Activated CD4-positive, alpha-beta T cell treated with anti-CD3 and anti-CD28 coated beads for 4 hours (primary cell): Measurements from ENCODE around the gene CDCP1.
A peak's percentile ranks its signal among the peaks of the same experiment; 100 is the strongest.
"Not testable (repeated sequence)": the region's sequence is repeated elsewhere in the genome, so short reads cannot be mapped to it uniquely, and the experiment has no call there.

Experiments
- DNase-seq, 2 donors: peaks; one replicate each; pipeline ENCODE4 v3.0.0-alpha.2; 2020

The CDCP1 gene

DNA sequence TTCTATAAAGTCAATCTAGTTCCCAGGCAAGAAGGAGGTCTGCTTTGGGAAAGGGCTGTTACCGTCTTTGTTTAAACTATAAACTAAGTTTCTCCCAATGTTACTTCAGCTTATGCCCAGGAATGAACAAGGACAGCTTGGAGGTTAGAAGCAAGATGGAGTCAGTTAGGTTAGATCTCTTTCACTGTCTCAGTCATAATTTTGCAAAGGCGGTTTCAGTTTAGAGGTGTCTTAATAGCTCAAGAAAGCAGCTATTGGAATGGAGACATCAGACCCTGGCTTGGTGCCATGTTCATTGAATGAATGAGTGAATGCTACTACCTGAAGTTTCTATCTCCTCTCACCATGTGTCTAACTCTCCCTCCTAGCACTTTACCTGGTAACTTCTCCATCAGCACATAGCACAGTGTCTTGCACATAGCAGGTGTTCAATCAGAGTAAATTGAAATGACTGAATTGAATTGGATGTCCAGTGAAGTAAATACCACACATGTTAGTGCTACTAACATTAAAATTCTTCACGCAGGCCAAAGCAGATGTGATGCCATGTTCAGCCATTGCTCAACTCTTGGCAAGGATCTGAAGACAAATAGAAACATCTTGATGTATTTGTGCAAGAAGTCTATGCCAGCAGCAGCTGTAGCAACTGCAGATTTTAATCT lies 91.9 kb downstream of the CDCP1 start:
- DNase-seq = no peak

GRCh38 chr3:45053805-45054195 lies 92.4 kb downstream of the CDCP1 start:
- DNase-seq = not testable (repeated sequence)

DNA sequence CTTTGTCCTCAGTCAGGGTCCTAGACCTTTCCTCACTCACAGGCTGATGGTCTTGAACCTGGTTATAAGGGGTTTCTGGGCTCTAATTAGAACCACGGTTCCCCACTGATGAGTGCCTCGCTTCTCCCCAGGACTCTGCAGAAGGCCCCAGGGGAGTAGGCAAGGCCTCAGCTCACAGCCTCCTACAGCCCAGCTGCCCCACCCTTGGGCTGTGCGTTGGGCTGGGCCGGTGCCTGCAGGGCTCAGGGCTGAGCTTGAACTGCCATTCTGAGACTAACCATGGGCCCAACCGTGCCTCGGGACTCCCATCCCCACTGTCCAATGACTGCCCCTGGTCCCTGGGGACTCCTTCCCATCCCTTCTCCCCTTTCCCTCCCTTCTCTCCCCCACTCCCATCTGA lies 94.5 kb downstream of the CDCP1 start:
- no peak for DNase-seq

DNA sequence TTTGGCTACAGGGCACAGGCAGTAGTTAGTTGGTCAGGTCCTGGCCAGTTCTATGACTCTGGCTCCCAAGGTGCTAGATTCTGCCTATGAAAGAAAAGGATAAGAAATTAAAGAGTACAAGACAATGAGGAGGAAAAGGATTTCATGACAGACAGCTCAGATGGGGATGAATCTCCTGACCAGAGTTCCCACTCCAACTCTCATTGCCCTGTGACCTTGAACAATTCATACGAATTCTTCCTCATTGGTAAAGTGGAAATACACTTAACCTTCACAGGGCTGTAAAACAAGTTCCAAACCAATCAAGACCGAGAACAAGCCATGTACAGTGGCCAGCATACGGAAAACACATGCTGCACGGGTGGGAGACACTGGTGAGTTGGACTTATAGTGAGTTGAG lies 96.4 kb downstream of the CDCP1 start:
- DNase-seq = no peak

- no peak for DNase-seq
Measured at GRCh38 chr3:45048244-45048643, 97.9 kb downstream of the CDCP1 start.

- no peak for DNase-seq
Measured at GRCh38 chr3:45043728-45044299, 102.4 kb downstream of the CDCP1 start.

GRCh38 chr3:45042162-45042561 lies 104.0 kb downstream of the CDCP1 start:
- DNase-seq = no peak

GRCh38 chr3:45041666-45042065 lies 104.5 kb downstream of the CDCP1 start:
- no peak for DNase-seq

- DNase-seq = peak; percentile 88 to 94
Measured at GRCh38 chr3:45037720-45038455, 108.3 kb downstream of the CDCP1 start.

GRCh38 chr3:45035441-45036301 lies 110.5 kb downstream of the CDCP1 start:
- DNase-seq = peak; percentile 18 to 19

- peak; percentile 6 to 16 for DNase-seq
Measured at GRCh38 chr3:45034612-45035252, 111.4 kb downstream of the CDCP1 start.

DNA sequence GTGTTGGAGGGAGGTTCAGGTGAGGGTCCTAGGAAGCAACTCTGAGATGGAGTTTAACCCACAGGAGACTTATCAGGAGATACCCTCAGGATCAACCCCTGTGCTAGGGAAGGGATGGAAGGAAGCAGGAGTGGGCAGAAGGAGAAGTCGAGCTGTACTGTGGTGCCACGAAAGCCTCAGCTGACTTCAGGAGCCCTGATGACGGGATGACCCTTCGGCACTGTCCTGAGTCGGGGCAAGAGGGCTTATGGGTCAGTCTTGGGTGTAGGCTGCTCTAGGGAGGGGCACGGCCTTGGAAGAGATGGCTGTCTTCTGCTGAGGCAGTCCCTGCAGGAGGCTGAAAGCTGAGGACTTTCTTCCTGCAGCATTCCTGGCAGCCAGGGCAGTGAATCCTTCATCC lies 112.4 kb downstream of the CDCP1 start:
- no peak for DNase-seq
